HepG2 (cell line): ENCODE data around the gene GADD45B. TPM values are rescaled to one million over a fixed set of nuclear protein-coding genes. Genes with fewer than 3 reads are reported as not detected.
A peak's percentile ranks its signal among the peaks of the same experiment; 100 is the strongest.

Source experiments
- AKNA ChIP-seq: sonication (generic); formaldehyde crosslinking; IDR thresholded peaks from 2 replicates; pipeline ENCODE4 v1.4.0; 2020; ENCODE audit warnings: missing genetic modification reagents, borderline replicate concordance
- SNAPC4 ChIP-seq: sonication (generic); formaldehyde crosslinking; IDR thresholded peaks from 2 replicates; pipeline ENCODE4 v1.4.0; 2020; ENCODE audit warnings: mild to moderate bottlenecking, missing genetic modification reagents
- TFAP4 ChIP-seq: sonication (generic); IDR thresholded peaks from 2 replicates; pipeline ENCODE4 v1.6.1; 2016; ENCODE audit warnings: low read depth, borderline replicate concordance
- XBP1 ChIP-seq: sonication (generic); formaldehyde crosslinking; IDR thresholded peaks from 2 replicates; pipeline ENCODE4 v1.5.0; 2020; ENCODE audit warnings: missing genetic modification reagents
- ZMYM2 ChIP-seq: sonication (generic); formaldehyde crosslinking; IDR thresholded peaks from 2 replicates; pipeline ENCODE4 v1.8.0; 2022; ENCODE audit warnings: mild to moderate bottlenecking, missing genetic modification reagents
- ZNF264 ChIP-seq: sonication (generic); formaldehyde crosslinking; IDR thresholded peaks from 2 replicates; pipeline ENCODE4 v1.4.0; 2020; ENCODE audit warnings: missing genetic modification reagents
- ZNF468 ChIP-seq: sonication (generic); formaldehyde crosslinking; IDR thresholded peaks from 2 replicates; pipeline ENCODE4 v1.8.0; 2022; ENCODE audit warnings: mild to moderate bottlenecking, moderate library complexity, missing genetic modification reagents
- ZNF556 ChIP-seq: sonication (generic); formaldehyde crosslinking; IDR thresholded peaks from 2 replicates; pipeline ENCODE4 v1.4.0; 2020; ENCODE audit warnings: mild to moderate bottlenecking, missing genetic modification reagents, borderline replicate concordance
- ZNF878 ChIP-seq: sonication (generic); formaldehyde crosslinking; IDR thresholded peaks from 2 replicates; pipeline ENCODE4 v1.8.1; 2023; ENCODE audit warnings: mild to moderate bottlenecking, missing genetic modification reagents, moderate library complexity
- polyA plus RNA-seq, 8 experiments: library from polyadenylated mRNA; depleted of rRNA in 3 of 8; stranded (reverse) in 7 of 8; unstranded in 1 of 8; fragments of >200 nt; fragmentation: Illumina TruSeq in 4 of 8; extraction: Trizol in 4 of 8; gene quantifications; 2 replicates each; pipeline versions ENCODE4 v1.2.1 to v1.2.3, GENCODE V29; 2011 to 2016; ENCODE audit warnings: low read depth in 4 of 8, missing spikeins in 1 of 8, mixed read lengths in 1 of 8; ENCODE audit not compliant: insufficient read depth in 1 of 8
- total RNA-seq, 5 experiments: library from RNA; depleted of rRNA; stranded (reverse); fragments of >200 nt; fragmentation: Illumina TruSeq; extraction: Trizol; gene quantifications; 2 replicates each; pipeline ENCODE4 v1.2.3, GENCODE V29; 2016; ENCODE audit warnings: low read depth in 1 of 5
- TF ChIP-seq, protein P1 (sequence below): sonication (generic); formaldehyde crosslinking; IDR thresholded peaks from 2 replicates; pipeline ENCODE4 v1.5.1; 2020; ENCODE audit warnings: mild to moderate bottlenecking, missing genetic modification reagents, borderline replicate concordance

Gene GADD45B
- total and polyA plus RNA-seq, 2 of the 13 experiments (the other 11 are each of a cell fraction or from before 2014, with no cell fraction given): 4.6 to 34.1 TPM

GRCh38 chr19:2524840-2525723 lies 49.2 kb downstream of the GADD45B start (continued):
- TF ChIP-seq TFAP4 (peak; percentile 42; the same call in 1 of the 2 replicates), ZNF264 (CRISPR knock-in tag) (no peak), AKNA (CRISPR knock-in tag) (no peak), XBP1 (CRISPR knock-in tag) (no peak), ZNF556 (no peak), SNAPC4 (no peak), ZNF468 (no peak), ZNF878 (CRISPR knock-in tag) (no peak), ZMYM2 (CRISPR knock-in tag) (no peak)
- TF ChIP-seq, protein P1, sequence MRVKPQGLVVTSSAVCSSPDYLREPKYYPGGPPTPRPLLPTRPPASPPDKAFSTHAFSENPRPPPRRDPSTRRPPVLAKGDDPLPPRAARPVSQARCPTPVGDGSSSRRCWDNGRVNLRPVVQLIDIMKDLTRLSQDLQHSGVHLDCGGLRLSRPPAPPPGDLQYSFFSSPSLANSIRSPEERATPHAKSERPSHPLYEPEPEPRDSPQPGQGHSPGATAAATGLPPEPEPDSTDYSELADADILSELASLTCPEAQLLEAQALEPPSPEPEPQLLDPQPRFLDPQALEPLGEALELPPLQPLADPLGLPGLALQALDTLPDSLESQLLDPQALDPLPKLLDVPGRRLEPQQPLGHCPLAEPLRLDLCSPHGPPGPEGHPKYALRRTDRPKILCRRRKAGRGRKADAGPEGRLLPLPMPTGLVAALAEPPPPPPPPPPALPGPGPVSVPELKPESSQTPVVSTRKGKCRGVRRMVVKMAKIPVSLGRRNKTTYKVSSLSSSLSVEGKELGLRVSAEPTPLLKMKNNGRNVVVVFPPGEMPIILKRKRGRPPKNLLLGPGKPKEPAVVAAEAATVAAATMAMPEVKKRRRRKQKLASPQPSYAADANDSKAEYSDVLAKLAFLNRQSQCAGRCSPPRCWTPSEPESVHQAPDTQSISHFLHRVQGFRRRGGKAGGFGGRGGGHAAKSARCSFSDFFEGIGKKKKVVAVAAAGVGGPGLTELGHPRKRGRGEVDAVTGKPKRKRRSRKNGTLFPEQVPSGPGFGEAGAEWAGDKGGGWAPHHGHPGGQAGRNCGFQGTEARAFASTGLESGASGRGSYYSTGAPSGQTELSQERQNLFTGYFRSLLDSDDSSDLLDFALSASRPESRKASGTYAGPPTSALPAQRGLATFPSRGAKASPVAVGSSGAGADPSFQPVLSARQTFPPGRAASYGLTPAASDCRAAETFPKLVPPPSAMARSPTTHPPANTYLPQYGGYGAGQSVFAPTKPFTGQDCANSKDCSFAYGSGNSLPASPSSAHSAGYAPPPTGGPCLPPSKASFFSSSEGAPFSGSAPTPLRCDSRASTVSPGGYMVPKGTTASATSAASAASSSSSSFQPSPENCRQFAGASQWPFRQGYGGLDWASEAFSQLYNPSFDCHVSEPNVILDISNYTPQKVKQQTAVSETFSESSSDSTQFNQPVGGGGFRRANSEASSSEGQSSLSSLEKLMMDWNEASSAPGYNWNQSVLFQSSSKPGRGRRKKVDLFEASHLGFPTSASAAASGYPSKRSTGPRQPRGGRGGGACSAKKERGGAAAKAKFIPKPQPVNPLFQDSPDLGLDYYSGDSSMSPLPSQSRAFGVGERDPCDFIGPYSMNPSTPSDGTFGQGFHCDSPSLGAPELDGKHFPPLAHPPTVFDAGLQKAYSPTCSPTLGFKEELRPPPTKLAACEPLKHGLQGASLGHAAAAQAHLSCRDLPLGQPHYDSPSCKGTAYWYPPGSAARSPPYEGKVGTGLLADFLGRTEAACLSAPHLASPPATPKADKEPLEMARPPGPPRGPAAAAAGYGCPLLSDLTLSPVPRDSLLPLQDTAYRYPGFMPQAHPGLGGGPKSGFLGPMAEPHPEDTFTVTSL (CRISPR knock-in tag): no peak
